ENCODE results near the gene KY. TPM values are rescaled to one million over a fixed set of nuclear protein-coding genes. Genes with fewer than 3 reads are reported as not detected.

Gene KY
- total and polyA plus RNA-seq, 2 donors (not counting 1 experiment from before 2014, with no cell fraction given), result under 0.01 to 0.12 TPM

- no peak for DNase-seq (ENCODE audit: low read depth in 2 of 2)
- no peaks in the 10 kb centered on the region for H3K27me3 ChIP-seq (ENCODE audit: control insufficient read depth, insufficient read depth, low read length)
- H3K9ac ChIP-seq (ENCODE audit: insufficient read depth, low read length), result no peak overlapping the region
- H3K4me2 ChIP-seq (ENCODE audit: extremely low read depth, insufficient read depth, low read length), result no peak overlapping the region
- no peak overlapping the region for H3K27ac ChIP-seq (ENCODE audit: insufficient read depth, low read length)
- H3K9me3 ChIP-seq (ENCODE audit: control insufficient read depth, insufficient read depth, low read depth, low read length), result no peaks in the 10 kb centered on the region
- no peaks in the 10 kb centered on the region for H3K4me1 ChIP-seq (ENCODE audit: control insufficient read depth, extremely low read depth, insufficient read depth, low read length)
- H4K20me1 ChIP-seq (ENCODE audit: control insufficient read depth, extremely low read depth, insufficient read depth, low read length), result no peaks in the 10 kb centered on the region
- H3K79me2 ChIP-seq (ENCODE audit: control insufficient read depth, insufficient read depth, low read length), result no peaks in the 10 kb centered on the region
- no peak overlapping the region for H3K4me3 ChIP-seq (replicated peaks in 1 of 4; ENCODE audit: control extremely low read depth in 1 of 4, insufficient read depth in 1 of 4, low read depth in 3 of 4, low read length in 4 of 4)
- H3K36me3 ChIP-seq (ENCODE audit: control insufficient read depth, insufficient read depth, low read length), result no peaks in the 10 kb centered on the region
- no peak for TF ChIP-seq CTCF (conservative IDR thresholded peaks at IDR 0.05 in 1 of 2, IDR thresholded peaks at IDR 0.05 in 1 of 2; ENCODE audit: low read depth in 1 of 2, low read length in 2 of 2)
- no peak for TF ChIP-seq EZH2 (IDR thresholded peaks at IDR 0.05; ENCODE audit: low read length, missing control alignments)
- H2AFZ ChIP-seq (ENCODE audit: low read length), result no peak overlapping the region
These were observed 4.9 kb upstream of the KY start for GRCh38 chr3:134655706-134656105.

- no peak overlapping the region for H2AFZ ChIP-seq (ENCODE audit: low read length)
- no peak overlapping the region for H3K27ac ChIP-seq (ENCODE audit: insufficient read depth, low read length)
- H3K9ac ChIP-seq (ENCODE audit: insufficient read depth, low read length), result no peak overlapping the region
- no peaks in the 10 kb centered on the region for H4K20me1 ChIP-seq (ENCODE audit: control insufficient read depth, extremely low read depth, insufficient read depth, low read length)
- TF ChIP-seq EZH2 (IDR thresholded peaks at IDR 0.05; ENCODE audit: low read length, missing control alignments), result no peak
- no peak for TF ChIP-seq CTCF (conservative IDR thresholded peaks at IDR 0.05 in 1 of 2, IDR thresholded peaks at IDR 0.05 in 1 of 2; ENCODE audit: low read depth in 1 of 2, low read length in 2 of 2)
- no peak overlapping the region for H3K4me2 ChIP-seq (ENCODE audit: extremely low read depth, insufficient read depth, low read length)
- no peaks in the 10 kb centered on the region for H3K79me2 ChIP-seq (ENCODE audit: control insufficient read depth, insufficient read depth, low read length)
- no peak for DNase-seq (ENCODE audit: low read depth in 2 of 2)
- no peak overlapping the region for H3K4me3 ChIP-seq (replicated peaks in 1 of 4; ENCODE audit: control extremely low read depth in 1 of 4, insufficient read depth in 1 of 4, low read depth in 3 of 4, low read length in 4 of 4)
- H3K27me3 ChIP-seq (ENCODE audit: control insufficient read depth, insufficient read depth, low read length), result no peaks in the 10 kb centered on the region
- H3K36me3 ChIP-seq (ENCODE audit: control insufficient read depth, insufficient read depth, low read length), result no peaks in the 10 kb centered on the region
- no peaks in the 10 kb centered on the region for H3K9me3 ChIP-seq (ENCODE audit: control insufficient read depth, insufficient read depth, low read depth, low read length)
- no peaks in the 10 kb centered on the region for H3K4me1 ChIP-seq (ENCODE audit: control insufficient read depth, extremely low read depth, insufficient read depth, low read length)
These were observed 3.2 kb upstream of the KY start for GRCh38 chr3:134654031-134654430.

GRCh38 chr3:134652886-134653630 lies 2.2 kb upstream of the KY start:
- H3K4me3 ChIP-seq (replicated peaks in 1 of 4; ENCODE audit: control extremely low read depth in 1 of 4, insufficient read depth in 1 of 4, low read depth in 3 of 4, low read length in 4 of 4), result no peak overlapping the region
- TF ChIP-seq CTCF (conservative IDR thresholded peaks at IDR 0.05 in 1 of 2, IDR thresholded peaks at IDR 0.05 in 1 of 2; ENCODE audit: low read depth in 1 of 2, low read length in 2 of 2), result no peak
- TF ChIP-seq EZH2 (IDR thresholded peaks at IDR 0.05; ENCODE audit: low read length, missing control alignments), result no peak
- H2AFZ ChIP-seq (ENCODE audit: low read length), result no peak overlapping the region
- no peak overlapping the region for H3K27ac ChIP-seq (ENCODE audit: insufficient read depth, low read length)
- H3K36me3 ChIP-seq (ENCODE audit: control insufficient read depth, insufficient read depth, low read length), result no peaks in the 10 kb centered on the region
- no peak for DNase-seq (ENCODE audit: low read depth in 2 of 2)
- no peaks in the 10 kb centered on the region for H4K20me1 ChIP-seq (ENCODE audit: control insufficient read depth, extremely low read depth, insufficient read depth, low read length)
- H3K9me3 ChIP-seq (ENCODE audit: control insufficient read depth, insufficient read depth, low read depth, low read length), result no peaks in the 10 kb centered on the region
- H3K9ac ChIP-seq (ENCODE audit: insufficient read depth, low read length), result no peak overlapping the region
- no peaks in the 10 kb centered on the region for H3K4me1 ChIP-seq (ENCODE audit: control insufficient read depth, extremely low read depth, insufficient read depth, low read length)
- H3K27me3 ChIP-seq (ENCODE audit: control insufficient read depth, insufficient read depth, low read length), result no peaks in the 10 kb centered on the region
- H3K4me2 ChIP-seq (ENCODE audit: extremely low read depth, insufficient read depth, low read length), result no peak overlapping the region
- no peaks in the 10 kb centered on the region for H3K79me2 ChIP-seq (ENCODE audit: control insufficient read depth, insufficient read depth, low read length)

Data from fibroblast of lung (primary cell).